Hepatocyte (in vitro differentiated cells): Measurements from ENCODE around the gene RAPGEF4. TPM values are rescaled to one million over a fixed set of nuclear protein-coding genes. Genes with fewer than 3 reads are reported as not detected.
A peak's percentile ranks its signal among the peaks of the same experiment; 100 is the strongest.

Source experiments
- DNase-seq: peaks from one replicate; pipeline ENCODE4 v3.0.0-alpha.2; 2016; ENCODE audit warnings: low spot score
- H2AFZ ChIP-seq: fragments of 200-600 bp; sonication (generic); 2 replicates; pipeline ENCODE4 v1.6.0; 2016; ENCODE audit warnings: antibody characterized with exemption, mild to moderate bottlenecking
- H3K27ac ChIP-seq: fragments of 200-600 bp; sonication (generic); 2 replicates; pipeline ENCODE4 v1.5.1; 2016; ENCODE audit warnings: mild to moderate bottlenecking
- H3K27me3 ChIP-seq: fragments of 200-600 bp; sonication (generic); 2 replicates; pipeline ENCODE4 v1.6.1; 2016
- H3K36me3 ChIP-seq: fragments of 200-600 bp; sonication (generic); replicated peaks from 2 replicates; pipeline ENCODE4 v1.5.1; 2016; ENCODE audit warnings: low read depth; ENCODE audit not compliant: insufficient read depth
- H3K4me1 ChIP-seq: fragments of 200-600 bp; sonication (generic); 2 replicates; pipeline ENCODE4 v1.5.1; 2016; ENCODE audit warnings: mild to moderate bottlenecking, moderate library complexity; ENCODE audit not compliant: insufficient read depth
- H3K4me2 ChIP-seq: fragments of 200-600 bp; sonication (generic); 2 replicates; pipeline ENCODE4 v1.6.0; 2016
- H3K4me3 ChIP-seq: fragments of 200-600 bp; sonication (generic); 2 replicates; pipeline ENCODE4 v1.5.1; 2016; ENCODE audit warnings: mild to moderate bottlenecking
- H3K79me2 ChIP-seq: fragments of 200-600 bp; sonication (generic); 2 replicates; pipeline ENCODE4 v1.6.0; 2017; ENCODE audit warnings: mild to moderate bottlenecking
- H3K9me2 ChIP-seq: fragments of 200-600 bp; sonication (generic); replicated peaks from 2 replicates; pipeline ENCODE4 v1.6.0; 2017; ENCODE audit warnings: mild to moderate bottlenecking; ENCODE audit not compliant: insufficient read depth
- H3K9me3 ChIP-seq: fragments of 200-600 bp; sonication (generic); 2 replicates; pipeline ENCODE4 v1.5.1; 2016; ENCODE audit warnings: low read depth, mild to moderate bottlenecking
- H4K20me1 ChIP-seq: fragments of 200-600 bp; sonication (generic); 2 replicates; pipeline ENCODE4 v1.6.0; 2016; ENCODE audit warnings: mild to moderate bottlenecking; ENCODE audit not compliant: insufficient read depth, poor library complexity, severe bottlenecking
- EZH2 ChIP-seq: fragments of 200-600 bp; sonication (generic); IDR thresholded peaks from 2 replicates; pipeline ENCODE4 v1.6.1; 2016; ENCODE audit warnings: antibody characterized with exemption, mild to moderate bottlenecking, borderline replicate concordance
- EZH2phosphoT487 ChIP-seq: fragments of 200-600 bp; sonication (generic); IDR thresholded peaks from one replicate; pipeline ENCODE4 v1.6.1; 2018; ENCODE audit warnings: antibody characterized with exemption, mild to moderate bottlenecking, low read depth, moderate library complexity; ENCODE audit not compliant: unreplicated experiment, severe bottlenecking
- WGBS: methylation state at CpG from one replicate; pipeline ENCODE4 v1.1.6; 2016; ENCODE audit warnings: low lambda C conversion rate; ENCODE audit errors: missing lambda C conversion rate; 5-methylcytosine and 5-hydroxymethylcytosine counted together
- polyA plus RNA-seq: library from polyadenylated mRNA; unstranded; fragments of >200 nt; fragmentation: Nextera tagmentation; extraction: Ambion mirVana; gene quantifications from 2 replicates; pipeline ENCODE4 v1.2.1, GENCODE V29; 2016
- total RNA-seq: library from RNA; depleted of rRNA; stranded (reverse); fragments of >200 nt; gene quantifications from 2 replicates; pipeline ENCODE4 v1.2.3, GENCODE V29; 2014
- TF ChIP-seq, protein P1 (sequence below): fragments of 200-600 bp; sonication (generic); IDR thresholded peaks from 2 replicates; pipeline ENCODE4 v1.5.1; 2016; ENCODE audit warnings: antibody characterized with exemption, mild to moderate bottlenecking; ENCODE audit not compliant: poor library complexity

RAPGEF4 gene
- total and polyA plus RNA-seq, 2 experiments from 2014 or later = 1.9 to 2.0 TPM

DNA sequence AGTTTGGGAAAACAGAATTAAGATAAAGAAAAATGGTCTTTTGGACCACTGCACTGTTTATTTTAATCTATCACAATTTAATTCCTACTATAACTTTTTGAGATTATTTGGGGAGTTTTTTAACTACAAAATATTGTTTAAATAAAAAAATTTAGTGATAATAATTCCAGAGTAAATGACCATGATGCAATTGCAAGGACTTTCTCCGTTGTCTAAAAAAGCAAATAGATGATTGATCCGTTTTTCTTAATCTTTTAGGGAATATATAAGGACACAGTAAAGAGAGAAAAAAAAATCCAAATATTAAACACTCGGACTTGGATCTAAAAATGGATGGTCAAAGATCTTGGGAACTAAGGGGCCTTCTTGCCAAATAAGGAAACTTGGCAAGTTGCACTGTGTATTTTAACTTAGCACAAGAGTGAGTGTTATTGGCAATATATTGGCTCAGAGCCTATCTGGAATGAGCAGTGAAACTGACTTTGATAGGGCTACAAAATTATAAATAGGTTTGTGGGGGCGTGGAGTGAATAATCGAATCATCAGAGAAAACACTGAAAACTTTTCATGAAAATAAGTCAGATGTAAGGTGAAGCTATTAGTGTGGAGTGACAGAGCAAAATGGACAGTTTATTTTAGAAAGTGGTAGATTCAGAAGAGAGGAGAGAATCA, 342.0 kb downstream of the RAPGEF4 start:
- Histone ChIP-seq H3K36me3 (no peaks in the 10 kb centered on the region), H3K4me2 (peak overlapping the region; percentile 86), H2AFZ (no peak overlapping the region), H3K4me1 (no peaks in the 10 kb centered on the region), H3K79me2 (peaks cover 61% of the 10 kb centered on the region), H4K20me1 (no peaks in the 10 kb centered on the region), H3K4me3 (peak overlapping the region; percentile 57), H3K27ac (peak overlapping the region; percentile 88), H3K9me3 (no peaks in the 10 kb centered on the region), H3K27me3 (no peaks in the 10 kb centered on the region), H3K9me2 (no peaks in the 10 kb centered on the region)
- no peak for DNase-seq
- 70% methylated on average over 5 of the region's 5 CpGs for WGBS
- TF ChIP-seq EZH2 (no peak), EZH2phosphoT487 (no peak)
- TF ChIP-seq, protein P1, sequence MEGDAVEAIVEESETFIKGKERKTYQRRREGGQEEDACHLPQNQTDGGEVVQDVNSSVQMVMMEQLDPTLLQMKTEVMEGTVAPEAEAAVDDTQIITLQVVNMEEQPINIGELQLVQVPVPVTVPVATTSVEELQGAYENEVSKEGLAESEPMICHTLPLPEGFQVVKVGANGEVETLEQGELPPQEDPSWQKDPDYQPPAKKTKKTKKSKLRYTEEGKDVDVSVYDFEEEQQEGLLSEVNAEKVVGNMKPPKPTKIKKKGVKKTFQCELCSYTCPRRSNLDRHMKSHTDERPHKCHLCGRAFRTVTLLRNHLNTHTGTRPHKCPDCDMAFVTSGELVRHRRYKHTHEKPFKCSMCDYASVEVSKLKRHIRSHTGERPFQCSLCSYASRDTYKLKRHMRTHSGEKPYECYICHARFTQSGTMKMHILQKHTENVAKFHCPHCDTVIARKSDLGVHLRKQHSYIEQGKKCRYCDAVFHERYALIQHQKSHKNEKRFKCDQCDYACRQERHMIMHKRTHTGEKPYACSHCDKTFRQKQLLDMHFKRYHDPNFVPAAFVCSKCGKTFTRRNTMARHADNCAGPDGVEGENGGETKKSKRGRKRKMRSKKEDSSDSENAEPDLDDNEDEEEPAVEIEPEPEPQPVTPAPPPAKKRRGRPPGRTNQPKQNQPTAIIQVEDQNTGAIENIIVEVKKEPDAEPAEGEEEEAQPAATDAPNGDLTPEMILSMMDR = no peak

DNA sequence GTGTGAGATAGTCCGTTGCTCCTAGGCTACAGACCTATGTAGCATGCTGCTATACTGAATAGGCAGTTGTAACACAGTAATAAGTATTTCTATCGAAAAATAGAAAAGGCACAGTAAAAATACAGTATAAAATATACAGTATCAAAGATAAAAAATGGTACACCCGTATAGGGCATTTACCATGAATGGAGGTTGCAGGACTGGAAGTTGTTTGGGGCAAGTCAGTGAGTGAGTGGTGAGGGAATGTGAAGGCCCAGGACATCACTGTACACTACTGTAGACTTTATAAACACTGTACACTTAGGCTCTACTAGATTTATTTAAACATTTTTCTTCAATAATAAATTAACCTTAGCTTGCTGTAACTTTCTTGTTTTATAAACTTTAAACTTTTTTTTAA, 343.5 kb downstream of the RAPGEF4 start:
- 90% methylated on average over 3 of the region's 3 CpGs for WGBS
- H3K27me3 ChIP-seq = no peaks in the 10 kb centered on the region
- H3K4me2 ChIP-seq = no peak overlapping the region
- peaks cover 70% of the 10 kb centered on the region for H3K79me2 ChIP-seq
- no peak overlapping the region for H2AFZ ChIP-seq
- no peak for TF ChIP-seq EZH2phosphoT487
- TF ChIP-seq, protein P1 = no peak
- no peak for TF ChIP-seq EZH2
- H3K36me3 ChIP-seq = no peaks in the 10 kb centered on the region
- H3K9me2 ChIP-seq = no peaks in the 10 kb centered on the region
- H4K20me1 ChIP-seq = no peaks in the 10 kb centered on the region
- no peaks in the 10 kb centered on the region for H3K4me1 ChIP-seq
- no peaks in the 10 kb centered on the region for H3K9me3 ChIP-seq
- no peak for DNase-seq
- H3K27ac ChIP-seq = no peak overlapping the region
- H3K4me3 ChIP-seq = no peak overlapping the region

DNA sequence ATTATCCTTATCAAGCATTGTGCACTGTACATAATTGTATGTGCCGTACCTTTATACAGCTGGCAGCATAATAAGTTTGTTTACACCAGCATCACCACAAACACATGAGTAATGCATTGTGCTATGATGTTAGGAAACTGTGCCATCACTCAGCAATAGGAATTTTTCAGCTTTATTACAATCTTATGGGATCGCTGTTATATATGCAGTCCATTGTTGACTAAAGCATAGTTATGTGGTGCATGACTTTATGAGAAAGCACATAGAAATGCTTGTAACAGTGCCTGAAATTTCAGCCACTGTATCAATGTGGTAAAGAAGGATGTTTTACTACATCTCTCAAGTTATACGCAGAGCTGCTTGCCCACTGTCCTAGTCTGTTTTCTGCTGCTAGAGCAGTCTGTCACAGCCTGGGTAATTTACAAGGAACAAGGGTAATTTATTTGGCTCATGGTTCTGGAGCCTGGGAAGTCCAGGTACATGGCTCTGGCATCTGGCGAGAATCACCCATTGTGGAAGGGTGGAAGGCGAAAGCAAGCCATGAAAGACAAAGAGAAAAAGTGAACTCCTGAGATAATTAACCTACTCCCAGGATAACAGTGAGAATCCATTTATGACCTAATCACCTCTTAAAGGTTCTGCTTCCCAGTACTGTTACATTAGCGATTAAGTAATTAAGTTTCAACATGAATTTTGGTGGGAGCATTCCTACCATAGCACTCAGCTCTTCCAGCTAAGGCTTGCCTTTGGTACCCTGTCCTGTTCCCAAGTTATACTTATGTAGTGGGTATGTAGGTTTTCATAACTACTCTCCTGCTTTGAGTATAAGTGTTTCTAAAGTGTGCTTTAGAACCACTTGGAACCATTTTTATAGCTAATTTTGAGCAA, 344.6 kb downstream of the RAPGEF4 start:
- Histone ChIP-seq H3K4me1 (no peaks in the 10 kb centered on the region), H3K4me3 (no peak overlapping the region), H3K9me3 (no peaks in the 10 kb centered on the region), H3K27ac (no peak overlapping the region), H3K4me2 (no peak overlapping the region), H3K36me3 (no peaks in the 10 kb centered on the region), H3K9me2 (no peaks in the 10 kb centered on the region), H2AFZ (no peak overlapping the region), H3K27me3 (no peaks in the 10 kb centered on the region), H3K79me2 (peaks cover 79% of the 10 kb centered on the region), H4K20me1 (no peaks in the 10 kb centered on the region)
- TF ChIP-seq, protein P1 = no peak
- TF ChIP-seq EZH2phosphoT487 = no peak
- no peak for TF ChIP-seq EZH2
- no peak for DNase-seq
- WGBS = 88% methylated on average over 6 of the region's 6 CpGs
